SHP77 (cell line): ENCODE results near the gene ZCRB1.
"Not testable (repeated sequence)": the region's sequence is repeated elsewhere in the genome, so short reads cannot be mapped to it uniquely, and the experiment has no call there.

ENCODE experiments used
- DNase-seq, 2 experiments: peaks; one replicate each; lab custom pipeline; 2025; lab: John Stamatoyannopoulos, UW

Gene ZCRB1, protein sequence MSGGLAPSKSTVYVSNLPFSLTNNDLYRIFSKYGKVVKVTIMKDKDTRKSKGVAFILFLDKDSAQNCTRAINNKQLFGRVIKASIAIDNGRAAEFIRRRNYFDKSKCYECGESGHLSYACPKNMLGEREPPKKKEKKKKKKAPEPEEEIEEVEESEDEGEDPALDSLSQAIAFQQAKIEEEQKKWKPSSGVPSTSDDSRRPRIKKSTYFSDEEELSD

DNA sequence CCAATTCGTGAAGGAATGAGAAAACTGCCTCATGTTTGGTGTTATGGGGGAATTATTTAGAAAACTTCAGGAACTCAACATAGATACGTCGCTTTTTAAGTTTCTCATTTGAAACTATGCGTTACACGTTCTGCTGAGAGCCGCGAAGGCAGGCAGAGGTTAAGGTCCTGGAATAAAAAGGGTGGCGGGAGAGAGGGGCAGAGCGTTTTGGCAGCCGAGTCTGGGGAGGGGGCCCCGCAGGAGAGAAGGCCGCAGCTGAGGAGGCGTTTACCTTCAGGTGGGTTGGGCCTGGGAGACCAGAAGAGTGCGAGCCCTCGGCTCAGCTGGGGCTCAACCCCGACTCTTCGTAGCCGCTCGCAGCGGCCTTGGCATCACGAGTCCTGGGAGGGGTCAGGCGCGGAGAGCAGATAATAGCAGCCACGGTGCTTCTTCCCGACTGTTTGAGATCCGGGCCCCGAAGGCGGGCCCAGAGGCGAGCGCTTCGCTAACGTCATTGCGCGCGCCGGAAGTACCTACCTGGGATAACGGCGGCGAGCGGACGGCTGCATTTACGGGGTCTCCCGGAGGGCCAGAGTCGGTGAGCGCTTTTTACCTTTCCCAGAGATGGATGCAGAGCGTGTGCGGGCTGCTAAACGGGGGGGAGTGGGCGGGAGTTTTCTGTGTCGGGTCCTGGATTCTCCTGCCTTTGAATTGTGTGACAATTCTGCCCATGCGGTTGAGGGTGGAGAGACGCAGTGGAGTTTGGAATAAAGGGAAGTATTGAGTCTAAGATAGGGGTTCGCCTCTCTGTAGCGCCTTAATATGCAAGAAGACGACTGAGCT lies at the start of gene ZCRB1, which contains the start of gene PPHLN1:
Gene ZCRB1 (minus strand): TSS at position 442 of the 822 bp plus-strand sequence. CDS start 1,992 bp downstream, outside the sequence.
Gene PPHLN1 (plus strand): TSS at position 515 of the 822 bp plus-strand sequence. CDS start 9,736 bp downstream, outside the sequence.
- DNase-seq, result peak; percentile 86 to 87

DNA sequence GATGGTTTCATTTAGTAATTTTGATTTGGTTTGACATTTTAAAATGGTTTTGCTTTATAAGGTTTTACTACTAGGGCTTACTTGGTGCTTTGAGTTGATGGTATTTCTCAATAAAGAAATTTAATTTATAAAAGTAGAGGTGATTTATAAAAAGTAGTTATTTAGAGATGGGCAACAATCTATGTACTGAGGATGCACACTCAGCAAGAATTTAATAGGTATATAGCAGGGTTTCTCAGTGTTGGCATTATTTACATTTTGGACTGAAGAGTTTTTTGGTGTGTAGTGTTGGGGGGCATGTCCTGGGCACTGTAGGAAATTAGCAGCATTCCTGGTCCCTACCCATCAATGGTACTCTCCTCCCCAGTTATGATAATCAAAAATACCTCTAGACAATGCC lies 47.8 kb upstream of the ZCRB1 start:
- DNase-seq, result no peak

DNA sequence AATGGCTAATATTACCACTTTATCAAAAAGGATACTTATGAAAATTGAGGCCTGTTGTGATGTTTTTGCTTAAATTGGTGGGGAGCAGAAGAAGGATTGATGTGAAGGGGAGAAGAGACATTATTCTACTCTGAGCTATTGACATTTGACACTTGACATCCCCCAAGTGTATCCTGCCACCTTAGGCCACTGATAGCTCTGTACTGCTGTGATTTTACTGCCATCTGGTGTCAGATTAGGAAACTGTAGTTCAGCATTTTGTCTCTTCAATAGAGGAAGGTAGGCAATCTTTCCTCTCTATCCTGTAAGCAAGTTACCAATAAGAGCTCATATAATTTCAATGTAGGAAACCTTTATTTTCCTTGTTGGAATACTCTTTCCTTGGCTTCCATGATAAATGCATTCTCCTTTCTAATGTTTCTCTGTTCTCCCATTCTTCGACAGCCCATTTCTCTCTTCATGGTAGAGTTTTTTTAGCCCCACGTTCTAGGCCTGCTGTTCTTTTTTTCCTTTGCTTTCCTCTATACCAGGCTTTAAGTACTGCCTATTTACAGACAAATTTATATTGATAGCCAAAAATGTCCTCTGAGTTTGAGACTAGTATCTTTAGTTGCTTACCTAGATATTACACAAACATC lies 46.4 kb upstream of the ZCRB1 start:
- DNase-seq, result peak; percentile 22 to 33

DNA sequence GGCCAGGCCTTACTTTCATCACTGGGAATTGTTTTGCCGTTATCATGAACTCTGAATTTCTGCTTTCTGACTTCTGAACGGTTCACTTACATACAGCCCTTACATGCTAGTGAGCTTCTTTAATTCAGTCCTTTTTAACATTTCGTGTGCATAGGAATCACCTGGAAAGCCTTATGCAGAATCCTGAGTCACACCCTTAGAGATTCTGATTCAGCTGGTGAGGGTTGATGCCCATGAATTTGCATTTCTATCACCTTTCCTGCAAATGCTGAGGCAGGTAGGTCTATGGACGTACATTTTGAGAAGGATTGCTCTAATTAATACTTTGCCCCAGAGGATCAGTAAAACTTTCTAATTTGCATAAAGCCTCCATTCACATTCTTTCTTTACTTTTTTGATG lies 44.1 kb upstream of the ZCRB1 start:
- DNase-seq, result no peak

DNA sequence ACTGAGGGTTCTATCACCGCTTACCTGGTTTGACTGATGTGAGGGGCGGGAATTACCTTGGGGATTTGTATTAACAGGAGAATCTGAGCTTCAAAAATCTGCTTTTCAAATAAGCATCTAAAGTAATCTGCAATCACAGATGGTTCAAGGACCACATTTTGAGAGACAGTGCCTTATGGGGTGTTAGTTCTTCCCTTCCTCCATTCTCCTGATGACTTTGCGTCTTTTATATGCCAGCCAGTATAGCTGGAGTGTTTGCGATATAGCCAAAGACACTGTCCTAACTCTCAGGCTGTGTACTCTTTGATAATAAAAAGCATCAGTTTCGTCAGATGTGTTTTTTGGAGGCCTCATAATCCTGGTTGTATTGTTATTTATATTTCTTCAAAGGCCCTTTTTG lies 39.6 kb upstream of the ZCRB1 start:
- no peak for DNase-seq

DNA sequence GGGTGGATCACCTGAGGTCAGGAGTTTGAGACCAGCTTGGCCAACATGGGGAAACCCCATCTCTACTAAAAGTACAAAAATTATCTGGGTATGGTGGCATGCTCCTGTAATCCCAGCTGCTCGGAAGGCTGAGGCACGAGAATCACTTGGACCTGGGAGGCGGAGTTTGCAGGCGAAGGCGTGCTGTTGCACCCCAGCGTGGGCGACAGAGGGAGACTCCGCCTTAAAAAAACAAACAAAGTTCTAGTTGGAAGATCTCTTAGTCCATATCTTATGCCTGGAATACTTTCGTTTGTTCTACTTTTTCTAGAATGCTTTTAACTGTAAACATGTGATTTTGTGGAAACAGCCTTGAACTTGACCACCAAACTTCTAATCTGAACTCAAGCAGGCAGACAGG lies 38.8 kb upstream of the ZCRB1 start:
- DNase-seq, result no peak

DNA sequence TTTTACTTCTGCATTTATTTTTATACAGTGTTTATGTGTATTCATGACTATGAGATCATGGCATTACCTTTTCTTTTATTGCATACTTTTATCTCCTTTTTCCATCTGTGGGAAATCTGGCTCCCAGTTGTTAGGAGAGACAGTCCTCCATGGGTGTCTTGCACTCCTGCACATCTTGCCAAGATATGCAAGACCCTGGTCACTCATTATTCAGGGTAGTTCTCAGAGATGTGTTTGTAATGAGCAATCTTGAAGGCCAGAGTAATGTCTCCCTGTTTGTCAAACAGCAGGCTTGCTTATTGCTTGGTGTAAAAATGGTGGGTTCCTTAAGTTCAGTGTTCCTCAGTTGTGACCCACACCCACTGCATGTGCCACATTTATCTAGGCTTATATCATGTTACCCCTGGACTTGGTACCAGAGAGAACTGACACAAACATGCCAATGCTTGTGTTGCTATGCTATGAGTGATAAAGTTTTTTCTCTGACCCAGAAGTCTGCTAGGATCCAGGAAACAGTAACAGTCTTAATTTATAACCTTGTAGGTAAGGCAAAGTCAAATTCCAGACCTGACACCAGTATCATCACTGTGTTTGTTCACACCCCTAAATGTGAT lies 36.9 kb upstream of the ZCRB1 start:
- DNase-seq, result no peak

DNA sequence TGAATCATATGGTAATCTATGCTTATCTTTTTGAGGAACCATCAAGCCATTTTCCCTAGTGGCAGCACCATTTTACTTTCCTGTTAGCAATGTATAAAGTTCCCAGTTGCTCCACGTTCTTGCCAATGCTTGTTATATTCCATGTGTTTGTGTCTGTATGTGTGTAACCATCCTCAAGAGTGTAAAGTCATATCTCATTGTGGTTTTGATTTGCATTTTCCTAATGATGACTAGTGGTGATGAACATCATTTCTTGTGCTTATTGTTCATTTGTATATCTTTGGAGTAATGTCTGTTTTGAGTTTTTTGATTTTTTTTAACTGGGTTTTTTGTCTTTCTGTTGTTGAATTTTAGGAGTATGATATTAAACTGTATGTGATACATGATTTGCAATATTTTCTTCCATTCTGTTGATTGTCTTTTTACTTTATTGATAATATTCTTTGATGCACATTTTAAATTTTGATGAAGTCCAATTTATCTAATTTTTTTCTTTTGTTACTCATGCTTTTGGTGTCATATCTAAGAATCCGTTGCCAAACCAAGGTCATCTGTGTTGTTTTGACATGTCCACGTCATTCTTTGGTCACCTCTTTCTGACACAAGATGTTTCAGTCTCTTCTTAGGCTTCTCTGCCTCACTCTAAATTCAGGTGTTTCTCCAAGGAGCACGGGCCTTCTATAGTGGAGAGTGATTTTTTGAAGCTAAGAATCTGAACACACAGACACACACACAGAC lies 36.2 kb upstream of the ZCRB1 start:
- DNase-seq, result no peak

DNA sequence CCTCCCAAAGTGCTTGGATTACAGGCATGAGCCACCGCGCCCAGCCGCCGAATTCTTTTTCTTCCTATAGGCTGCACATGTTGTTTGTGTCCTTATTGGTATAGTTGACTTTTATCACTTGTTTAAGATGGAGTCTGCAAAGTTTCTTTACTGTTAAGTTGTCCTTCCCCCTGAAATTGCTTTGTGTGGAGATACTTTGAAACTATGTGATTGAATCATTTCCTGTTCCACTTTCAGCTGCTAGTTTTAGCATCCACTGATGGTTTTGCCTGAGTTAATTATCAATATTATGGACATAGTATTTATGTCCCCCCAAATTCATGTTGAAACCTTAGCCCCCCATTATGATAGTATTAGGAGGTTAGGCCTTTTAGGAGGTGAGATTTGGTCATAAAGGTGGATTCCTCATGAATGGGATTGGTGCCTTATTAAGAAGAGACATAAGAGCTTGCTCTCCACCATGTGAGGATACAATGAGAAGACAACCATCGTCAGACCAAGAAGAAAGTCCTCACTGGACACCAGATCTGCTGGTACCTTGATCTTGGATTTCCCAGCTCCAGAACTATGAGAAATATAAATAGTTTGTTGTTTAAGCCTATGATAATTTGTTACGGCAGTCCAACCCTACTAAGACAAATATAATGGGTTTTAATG lies 35.0 kb upstream of the ZCRB1 start:
- no peak for DNase-seq

DNA sequence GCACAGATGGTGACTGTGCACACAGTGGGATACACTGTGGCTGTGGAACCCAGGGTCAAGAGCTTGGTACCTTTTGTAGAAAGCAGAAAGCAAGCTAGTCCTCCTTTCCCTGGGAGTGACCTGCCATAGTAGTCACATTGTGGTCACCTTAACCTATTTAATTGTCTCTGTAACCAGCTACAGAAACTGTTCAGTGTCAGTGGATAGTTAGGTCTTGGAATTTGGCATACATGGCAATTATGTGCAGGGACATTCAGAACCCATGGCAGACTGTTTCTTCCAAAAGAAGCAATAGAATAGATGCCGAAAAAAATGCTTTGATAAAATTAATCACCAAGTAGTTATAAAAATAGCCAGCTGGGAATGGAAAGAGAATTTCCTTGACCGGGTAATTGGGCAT lies 30.4 kb upstream of the ZCRB1 start:
- no peak for DNase-seq

DNA sequence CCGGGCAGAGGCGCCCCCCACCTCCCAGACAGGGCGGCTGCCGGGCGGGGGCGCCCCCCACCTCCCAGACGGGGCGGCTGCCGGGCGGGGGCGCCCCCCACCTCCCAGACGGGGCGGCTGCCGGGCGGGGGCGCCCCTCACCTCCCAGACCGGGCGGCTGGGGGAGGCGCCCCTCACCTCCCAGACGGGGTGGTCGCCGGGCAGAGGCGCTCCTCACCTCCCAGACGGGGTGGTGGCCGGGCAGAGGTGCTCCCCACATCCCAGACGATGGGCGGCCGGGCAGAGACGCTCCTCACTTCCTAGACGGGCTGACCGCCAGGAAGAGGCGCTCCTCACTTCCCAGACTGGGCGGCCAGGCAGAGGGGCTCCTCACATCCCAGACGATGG lies 24.1 kb upstream of the ZCRB1 start:
- not testable (repeated sequence) for DNase-seq

DNA sequence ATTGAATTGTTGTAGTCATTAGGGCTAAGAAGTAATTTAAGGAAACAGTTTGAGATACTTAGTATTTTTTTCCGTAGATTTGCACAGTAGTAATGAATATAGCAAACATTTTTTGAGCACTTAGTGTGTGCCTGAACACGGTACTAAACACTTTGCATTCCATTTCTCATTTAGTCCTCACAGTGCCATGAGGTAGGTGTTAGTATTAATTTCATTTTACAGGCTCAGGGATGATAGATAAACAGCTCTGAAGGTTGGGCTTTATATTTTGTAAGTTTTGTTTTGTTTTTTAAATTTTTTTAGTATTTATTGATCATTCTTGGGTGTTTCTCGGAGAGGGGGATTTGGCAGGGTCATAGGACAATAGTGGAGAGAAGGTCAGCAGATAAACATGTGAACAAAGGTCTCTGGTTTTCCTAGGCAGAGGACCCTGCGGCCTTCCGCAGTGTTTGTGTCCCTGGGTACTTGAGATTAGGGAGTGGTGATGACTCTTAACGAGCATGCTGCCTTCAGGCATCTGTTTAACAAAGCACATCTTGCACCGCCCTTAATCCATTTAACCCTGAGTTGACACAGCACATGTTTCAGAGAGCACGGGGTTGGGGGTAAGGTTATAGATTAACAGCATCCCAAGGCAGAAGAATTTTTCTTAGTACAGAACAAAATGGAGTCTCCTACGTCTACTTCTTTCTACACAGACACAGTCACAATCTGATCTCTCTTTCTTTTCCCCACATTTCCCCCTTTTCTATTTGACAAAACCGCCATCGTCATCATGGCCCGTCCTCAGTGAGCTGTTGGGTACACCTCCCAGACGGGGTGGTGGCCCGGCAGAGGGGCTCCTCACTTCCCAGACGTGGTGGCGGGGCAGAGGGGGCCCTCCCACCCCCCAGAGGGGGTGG lies 23.5 kb upstream of the ZCRB1 start:
- DNase-seq, result not testable (repeated sequence)

DNA sequence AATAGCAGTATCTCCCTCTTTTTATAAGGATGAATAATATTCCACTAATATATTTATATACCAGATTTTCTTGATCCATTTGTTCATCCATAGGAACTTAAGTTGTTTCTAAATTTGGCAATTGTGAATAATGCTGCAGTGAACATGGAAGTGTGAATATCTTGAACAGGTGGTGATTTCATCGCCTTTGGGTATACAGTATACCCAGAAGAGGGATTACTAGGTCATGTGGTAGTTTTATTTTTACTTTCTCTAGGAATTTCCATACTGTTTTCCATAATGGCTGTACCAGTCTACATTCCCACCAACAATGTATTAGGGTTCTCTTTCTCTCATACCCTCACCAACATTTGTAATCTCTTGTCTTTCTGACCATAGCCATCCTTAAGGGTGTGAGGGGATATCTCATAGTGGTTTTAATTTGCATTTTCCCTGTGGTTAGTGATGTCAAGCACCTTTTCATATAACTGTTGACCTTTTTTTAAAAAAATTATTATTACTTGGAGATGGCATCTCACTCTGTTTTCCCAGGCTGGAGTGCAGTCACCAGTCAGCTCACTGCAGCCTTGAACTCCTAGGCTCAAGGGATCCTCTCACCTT lies 20.6 kb upstream of the ZCRB1 start:
- DNase-seq, result no peak

DNA sequence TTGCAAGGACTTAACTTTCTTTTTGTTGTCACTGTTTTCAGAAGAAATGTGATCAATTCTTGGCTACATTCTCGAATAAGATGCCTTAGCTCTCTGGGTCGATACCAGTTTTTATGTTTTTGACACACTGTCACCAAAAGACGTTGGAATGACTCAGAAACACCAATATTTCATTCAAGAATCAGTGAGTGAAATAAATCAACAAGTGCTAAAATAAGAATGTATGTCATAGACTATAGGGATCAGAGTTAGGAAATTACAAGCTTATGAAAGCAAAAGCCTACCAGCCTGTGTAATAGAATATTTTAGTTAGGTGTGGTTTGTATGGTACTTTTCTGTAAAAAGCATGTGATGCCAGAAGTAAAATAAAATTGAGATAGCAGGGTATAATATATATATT lies 17.8 kb upstream of the ZCRB1 start:
- no peak for DNase-seq

DNA sequence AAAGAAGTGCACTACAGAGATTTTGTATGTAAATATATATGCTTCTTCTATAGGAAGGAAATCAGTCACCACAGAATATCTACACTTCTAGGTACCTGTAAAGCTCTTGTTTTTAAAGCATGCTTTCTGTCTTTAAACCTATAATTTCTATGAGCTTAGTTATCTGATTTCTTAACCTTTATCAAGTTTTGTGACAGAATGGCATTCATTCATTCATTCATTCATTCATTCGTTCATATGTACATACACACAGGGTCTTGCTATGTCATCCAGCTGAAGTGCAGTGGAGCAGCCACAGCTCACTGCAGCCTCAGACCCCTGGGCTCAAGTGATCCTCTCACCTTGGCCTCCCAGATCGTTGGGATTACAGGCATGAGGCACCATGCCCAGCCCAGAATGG lies 16.1 kb upstream of the ZCRB1 start:
- no peak for DNase-seq

DNA sequence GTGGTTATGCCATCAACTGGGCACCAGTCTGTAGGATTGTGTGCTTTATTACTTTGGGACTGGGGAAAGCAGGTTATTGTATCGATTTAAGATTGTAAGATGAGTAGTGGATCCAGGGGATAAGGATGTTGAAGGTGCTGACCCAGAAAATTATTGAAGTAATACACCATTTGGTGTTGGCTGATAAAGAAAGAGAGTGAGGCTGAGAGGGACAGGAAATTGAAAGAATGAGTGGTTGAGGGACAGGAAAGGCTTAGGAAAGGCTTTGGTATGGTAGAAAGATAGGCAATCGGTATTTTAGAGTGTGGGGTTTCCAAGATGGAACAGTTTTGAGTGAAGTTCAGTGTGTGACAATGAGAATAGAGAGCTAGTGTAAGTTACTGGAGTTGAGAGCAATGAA lies 12.4 kb upstream of the ZCRB1 start:
- no peak for DNase-seq

DNA sequence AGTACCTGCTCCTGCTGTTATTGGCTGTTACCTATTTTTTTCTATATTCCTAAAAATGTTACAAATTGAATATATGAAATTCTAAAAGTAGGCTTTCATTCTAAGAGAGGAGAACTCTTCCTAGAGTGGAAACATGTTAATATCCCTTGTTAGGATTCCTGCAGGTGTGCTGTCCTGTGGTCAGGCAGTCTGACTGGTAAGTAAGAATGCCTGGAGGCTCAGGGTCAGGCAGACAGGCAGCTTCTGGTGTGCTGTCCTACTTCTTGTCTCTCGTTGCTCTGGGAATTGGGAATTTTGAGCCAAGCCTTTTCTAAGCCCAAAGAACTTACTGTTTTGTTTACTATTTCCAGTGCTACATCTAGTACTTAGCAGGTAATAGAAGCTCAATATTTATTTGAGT lies 10.4 kb upstream of the ZCRB1 start:
- DNase-seq, result no peak

DNA sequence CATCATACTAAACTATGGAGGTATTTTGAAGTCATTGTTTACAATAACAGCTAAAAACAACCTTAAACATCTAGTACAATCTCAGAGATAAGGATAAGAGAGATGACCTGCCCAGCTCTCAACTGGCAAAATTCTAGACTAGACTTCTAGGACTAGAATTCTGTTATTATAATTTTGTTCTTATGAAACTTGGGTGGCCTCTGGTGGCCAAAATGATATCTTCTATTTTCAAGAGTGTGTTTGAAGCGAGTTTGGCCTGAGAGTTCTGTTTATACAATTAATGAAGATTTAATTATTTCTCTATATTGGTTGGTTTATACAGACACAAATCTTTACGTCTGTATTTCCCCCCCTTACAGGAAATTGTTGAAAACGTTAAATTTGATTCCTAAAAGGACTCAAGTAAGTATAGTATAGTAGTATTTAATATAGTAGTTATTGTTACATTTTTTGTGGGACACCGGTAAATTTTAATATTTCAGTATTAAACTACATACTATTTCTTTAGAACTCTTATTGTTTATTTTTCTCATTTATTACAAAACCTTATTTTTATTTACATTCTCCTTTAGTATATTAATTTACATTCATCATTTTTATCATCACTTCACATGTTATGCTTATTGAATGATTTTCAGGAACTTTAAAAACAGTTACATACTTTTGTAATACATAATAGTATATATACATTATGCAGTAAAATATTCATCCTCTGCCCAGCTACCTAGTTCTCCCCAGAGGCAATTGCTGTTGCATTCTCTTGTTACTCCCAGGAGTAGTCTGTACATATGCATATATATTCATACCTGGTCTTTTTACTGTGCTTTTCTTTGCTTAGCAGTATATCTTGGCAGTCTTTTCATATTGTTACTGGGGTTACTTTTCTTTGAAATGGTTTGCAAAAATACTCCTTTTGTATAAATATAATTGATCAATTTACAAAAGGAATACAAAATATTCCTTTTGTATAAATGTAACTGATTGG lies 6.7 kb upstream of the ZCRB1 start:
- DNase-seq, result peak; percentile 10 to 26

DNA sequence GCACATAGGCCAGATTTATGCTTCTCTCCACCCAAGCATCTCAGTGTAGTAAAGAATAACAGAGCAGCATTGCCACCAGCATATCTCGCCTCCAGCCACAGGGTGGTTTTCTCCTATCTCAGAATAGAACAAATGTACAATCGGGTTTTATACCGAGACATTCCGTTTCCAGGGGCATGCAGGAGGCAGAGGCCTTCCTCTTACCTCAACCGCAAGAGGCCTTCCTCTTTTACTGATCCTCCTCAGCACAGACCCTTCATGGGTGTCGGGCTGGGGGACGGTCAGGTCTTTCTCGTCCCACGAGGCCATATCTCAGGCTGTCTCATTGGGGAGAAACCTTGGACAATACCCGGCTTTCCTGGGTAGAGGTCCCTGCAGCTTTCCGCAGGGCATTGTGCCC lies 4.2 kb upstream of the ZCRB1 start:
- not testable (repeated sequence) for DNase-seq
